DMS153 treated with DMSO at 0.1 percent for 48 hours (cell line): ENCODE data around the gene MRPS31.
A peak's percentile ranks its signal among the peaks of the same experiment; 100 is the strongest.
"Not testable (repeated sequence)": the region's sequence is repeated elsewhere in the genome, so short reads cannot be mapped to it uniquely, and the experiment has no call there.

Experiments
- DNase-seq: peaks from one replicate; lab custom pipeline; 2025; ENCODE audit not compliant: unreplicated experiment; lab: John Stamatoyannopoulos, UW

Gene MRPS31

DNA sequence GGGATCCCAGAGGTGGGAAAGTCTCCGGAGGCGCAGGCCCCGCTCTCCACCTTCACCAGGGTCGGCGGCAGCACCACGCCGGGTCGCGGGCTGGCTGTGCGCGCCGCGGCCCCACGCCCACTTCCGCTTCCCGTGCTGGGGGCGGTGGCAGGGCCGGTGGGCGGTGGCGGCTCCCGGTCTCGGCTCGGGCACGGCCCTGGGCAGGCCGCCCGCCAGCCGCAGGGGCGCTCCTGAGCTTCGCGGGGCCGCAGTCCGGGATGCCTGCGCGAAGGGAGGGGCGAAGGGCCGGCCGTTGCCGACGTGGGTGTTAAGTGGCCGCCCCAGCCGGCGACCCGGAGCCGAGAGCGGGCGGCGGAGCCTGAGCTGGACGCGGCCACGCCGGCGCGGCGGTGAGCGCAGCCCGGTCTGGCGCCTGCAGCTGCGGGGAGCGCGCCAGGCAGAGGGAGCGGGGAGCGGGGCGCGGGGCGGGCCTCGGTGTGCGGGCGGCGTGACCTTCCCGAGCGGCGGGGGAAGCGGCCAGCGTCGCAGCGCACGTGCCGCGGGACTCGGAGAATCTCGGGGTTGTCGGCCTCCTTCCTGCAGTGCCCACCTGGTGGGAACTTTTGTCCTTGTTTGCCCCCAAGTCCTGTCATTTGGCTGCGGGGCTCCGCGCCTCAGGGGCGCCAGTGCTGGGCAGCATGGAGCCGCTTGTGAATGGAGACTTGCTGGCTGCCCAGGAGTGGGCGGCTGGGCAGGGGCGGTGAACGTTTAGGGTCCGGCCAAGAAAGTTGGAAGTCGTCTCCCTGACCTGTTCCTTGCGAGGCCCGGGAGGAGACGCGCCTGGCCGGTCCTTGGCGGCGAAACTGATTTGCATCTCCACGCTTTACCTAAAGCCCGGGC, 18.5 kb upstream of the MRPS31 start, which contains the start of gene SLC25A15:
SLC25A15 (plus strand) TSS at position 337 of the 879 bp plus-strand sequence. CDS start 3,616 bp downstream, outside the sequence.
- DNase-seq: peak; percentile 78

DNA sequence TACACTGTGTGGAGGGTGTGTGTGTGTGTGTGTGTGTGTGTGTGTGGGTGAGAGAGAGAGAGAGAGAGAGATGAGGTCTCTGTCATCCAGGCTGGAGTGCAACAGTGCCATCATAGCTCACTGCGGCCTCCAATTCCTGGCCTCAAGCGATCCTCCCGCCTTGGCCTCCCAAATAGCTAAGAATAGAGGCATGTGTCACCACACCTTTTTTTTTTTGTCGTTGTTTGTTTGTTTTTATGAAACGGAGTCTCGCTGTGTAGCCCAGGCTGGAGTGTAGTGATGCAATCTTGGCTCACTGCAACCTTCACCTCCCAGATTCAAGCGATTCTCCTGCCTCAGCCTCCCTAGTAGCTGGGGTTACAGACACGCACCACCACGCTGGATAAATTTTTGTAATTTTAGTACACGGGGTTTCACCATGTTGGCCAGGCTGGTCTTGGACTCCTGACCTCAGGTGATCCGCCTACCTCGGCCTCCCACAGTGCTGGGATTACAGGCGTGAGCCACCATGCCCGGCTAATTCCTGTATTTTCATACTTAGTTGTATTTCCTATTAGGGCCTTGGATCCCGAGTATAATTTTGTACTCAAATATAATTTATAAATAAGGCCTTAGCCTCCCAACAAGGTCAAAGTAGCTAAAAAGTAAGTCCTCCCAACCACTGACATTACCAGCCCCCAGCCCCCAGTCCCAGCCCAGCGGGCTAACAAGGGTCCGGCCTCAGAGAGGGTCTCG, 17.7 kb upstream of the MRPS31 start:
- DNase-seq: not testable (repeated sequence)

DNA sequence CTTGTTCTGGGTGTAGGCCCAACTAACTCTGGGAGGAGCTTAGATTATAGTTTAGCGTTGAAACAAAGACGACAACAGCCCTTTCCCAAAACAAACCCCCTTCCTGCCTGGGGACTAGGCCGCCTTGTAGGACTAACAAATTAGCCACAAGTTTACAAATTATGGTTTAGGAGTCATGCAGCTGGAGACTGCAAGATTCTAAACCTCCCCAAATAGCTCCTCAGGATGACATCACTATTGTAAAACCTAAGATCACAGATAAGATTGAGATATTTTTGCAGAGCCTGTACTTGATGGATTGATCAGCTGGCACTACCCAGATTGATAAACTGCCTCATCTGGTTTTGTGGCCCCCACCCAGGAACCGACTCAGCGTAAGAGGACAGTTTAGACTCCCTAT, 16.1 kb upstream of the MRPS31 start:
- DNase-seq: no peak

DNA sequence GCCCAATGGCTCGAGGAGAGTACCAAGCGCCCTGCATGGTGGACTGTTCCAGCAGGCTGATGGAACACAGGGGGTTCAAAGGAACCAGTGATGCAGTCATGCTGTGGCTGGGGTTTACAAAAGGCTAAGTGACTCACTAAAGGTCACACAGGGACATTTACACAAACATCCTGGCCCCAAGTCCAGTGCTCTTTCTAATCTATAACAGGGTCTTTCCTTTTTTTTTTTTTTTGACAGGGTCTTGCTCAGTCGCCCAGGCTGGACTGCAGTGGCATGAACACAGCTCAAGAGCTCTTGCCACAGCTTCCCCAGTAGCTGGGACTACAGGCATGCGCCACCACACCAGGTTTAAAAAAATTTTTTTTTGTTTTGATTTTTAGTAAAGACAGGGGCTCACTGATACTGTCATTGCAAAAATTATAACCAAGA, 15.6 kb upstream of the MRPS31 start:
- DNase-seq: no peak

DNA sequence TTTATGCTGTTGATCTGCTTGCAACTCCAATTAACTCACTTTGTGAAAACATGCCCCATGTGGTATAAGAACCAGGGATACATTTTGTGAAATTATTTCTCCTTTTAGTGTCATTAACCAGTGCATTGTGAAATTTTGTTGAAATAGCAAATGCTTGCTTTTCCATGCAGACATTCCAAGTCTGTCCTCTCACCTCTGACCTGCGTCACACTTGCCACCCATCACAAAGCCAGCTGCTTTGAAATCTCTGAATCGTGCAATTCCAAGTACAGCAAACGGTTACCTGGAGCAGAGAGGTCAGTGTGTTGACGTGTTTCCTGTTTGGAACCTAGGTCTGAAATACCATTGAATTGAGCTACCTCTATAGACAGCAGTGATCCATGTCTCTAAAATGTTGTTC, 13.6 kb upstream of the MRPS31 start:
- no peak for DNase-seq

DNA sequence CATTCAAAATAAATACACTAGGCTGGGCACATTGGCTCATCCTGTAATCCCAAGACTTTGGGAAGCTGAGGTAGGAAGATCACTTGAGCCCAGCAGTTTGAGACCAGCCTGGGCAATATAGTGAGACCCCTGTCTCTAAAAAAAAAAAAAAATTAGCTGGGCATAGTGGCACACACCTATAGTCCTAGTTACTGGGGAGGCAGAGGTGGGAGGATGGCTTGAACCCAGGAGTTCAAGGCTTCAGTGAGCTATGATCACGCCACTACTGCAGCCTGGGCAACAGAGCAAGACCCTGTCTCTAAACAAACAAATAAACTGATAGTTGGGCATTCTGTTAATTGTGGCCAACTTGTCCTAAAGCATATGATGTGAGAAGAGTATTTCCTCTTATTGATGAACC, 12.0 kb upstream of the MRPS31 start:
- not testable (repeated sequence) for DNase-seq

DNA sequence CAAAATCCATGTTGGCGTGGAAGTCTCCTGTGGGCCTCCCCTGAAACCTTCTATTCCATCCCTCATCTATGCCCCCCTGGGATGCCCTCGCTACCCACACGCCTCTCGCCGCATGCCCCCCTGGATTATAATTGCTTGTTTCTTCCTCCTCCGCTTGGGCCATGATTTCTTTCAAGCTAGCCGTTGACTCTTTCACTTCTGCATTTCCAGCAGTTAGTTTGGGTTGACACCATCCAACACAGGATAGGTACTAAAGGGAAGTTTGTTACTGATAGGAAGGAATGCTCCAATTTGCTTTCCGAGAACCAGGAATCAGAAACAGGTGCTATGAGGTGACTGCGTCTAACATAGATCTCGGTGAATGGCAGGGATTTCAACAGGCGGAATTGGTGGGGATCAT, 10.7 kb upstream of the MRPS31 start:
- DNase-seq: no peak

DNA sequence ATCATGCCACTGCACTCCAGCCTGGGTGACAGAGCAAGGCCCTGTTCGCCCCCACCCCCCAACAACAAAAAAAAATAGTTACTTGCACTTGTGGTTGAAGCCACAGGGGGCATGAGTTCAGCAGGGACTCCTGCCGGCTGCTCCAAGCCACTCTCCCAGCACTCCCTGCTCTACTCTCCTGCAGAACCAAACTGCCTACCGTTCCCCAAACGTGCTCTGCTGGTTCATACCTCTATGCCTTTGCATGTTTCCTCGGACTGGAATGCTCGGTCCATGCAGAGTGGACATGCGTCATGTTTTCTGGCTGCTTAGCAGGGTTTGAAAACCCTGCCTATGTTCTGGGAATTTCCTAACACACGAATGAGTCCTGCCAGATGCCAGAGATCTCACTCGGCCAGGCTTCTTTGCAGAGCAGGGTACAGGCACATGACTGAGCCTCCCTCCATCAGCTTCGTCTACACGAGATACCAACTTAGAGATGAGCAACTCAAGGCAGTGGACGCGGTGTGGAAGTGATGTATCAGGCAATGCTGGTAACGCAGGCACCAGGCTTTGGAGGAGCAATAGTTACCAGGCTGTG, 9.9 kb upstream of the MRPS31 start:
- no peak for DNase-seq

DNA sequence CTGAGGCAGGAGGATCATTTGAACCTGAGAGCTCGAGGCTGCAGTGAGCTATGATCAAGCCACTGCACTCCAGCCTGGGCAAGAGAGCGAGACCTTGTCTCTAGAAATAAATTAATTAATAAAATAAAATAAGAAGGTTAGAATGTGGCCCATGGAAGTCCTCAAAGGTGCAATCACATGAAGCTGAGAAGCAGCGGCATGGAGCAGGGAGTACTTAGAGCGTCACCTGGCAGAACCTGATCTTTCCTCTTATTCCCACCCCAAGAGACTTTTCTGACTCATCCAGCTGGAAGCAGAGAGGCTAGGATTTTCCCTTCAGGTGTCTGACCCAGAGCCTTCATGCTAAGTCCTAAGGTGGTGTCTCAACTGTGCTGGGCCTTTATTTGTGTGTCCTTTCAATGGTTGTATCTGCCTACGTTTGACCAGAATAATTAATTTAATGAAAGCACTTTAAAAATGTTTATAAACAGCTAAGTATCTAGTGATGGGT, 8.9 kb upstream of the MRPS31 start:
- no peak for DNase-seq

DNA sequence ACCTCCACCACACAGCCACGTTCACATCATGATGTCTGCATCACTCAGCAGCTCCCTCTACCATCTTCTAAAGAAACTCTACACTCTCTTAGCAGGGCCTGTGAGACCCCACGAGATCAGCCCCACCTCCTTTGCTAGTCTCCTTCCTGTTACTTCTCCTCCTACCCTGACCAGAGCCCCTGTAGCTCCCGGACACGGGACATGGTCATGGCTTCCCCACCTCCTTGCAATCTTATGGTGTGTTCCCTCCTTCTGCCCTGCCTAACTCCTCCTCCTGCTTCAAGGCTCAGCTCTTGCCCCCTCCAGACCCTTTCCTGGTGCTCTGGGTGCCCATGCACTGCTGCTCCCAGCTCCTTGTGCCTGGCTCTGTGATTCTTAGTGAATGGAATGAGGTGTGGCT, 8.1 kb upstream of the MRPS31 start:
- no peak for DNase-seq

DNA sequence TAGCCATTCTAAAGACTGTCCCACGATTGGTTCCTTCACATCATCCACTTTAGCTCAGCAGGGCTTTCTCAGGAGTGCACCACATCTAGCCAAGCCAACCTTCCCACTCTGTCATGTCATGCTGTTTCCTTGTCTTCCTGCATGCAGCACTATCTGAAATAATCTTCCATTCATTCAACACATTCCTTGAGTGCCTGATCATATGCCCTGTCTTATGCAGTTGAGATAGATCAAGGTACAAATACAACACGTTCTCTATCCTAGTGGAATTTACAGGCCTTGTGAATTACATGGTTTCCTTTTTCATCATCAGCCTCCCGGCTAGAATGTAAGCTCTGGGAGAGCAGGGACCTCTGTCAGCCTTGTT, 6.8 kb upstream of the MRPS31 start:
- no peak for DNase-seq

DNA sequence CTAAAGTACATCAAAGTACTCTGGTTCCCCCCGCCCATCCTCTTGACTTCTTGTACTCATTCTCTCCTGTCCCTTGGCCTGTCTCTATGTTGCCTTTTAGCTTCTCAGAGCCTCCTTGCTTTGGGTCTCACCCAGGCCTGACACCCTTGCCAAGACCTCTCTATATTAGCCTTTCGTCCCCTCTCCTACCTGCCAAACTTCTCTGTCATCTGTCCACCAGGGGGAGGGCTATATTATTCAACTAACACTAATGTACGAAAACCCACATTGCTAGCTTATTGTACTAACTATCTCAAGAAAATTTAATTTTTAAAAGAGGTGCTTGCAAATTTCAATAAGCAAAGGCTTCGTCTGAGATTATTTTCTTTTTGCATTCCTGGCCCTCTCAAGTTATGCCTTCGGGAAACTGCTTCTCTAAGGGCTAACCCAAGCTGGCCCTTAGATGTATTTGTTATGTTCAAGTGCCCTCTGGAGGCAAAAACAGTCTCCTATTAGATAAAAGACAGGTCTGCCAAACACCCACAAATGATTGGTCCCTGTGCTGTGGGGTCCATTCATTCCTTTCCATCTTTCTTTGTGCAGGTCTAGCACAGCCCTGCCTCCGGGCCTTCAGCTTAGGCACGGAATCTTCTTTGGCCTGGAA, 6.3 kb upstream of the MRPS31 start:
- peak; percentile 57 for DNase-seq

DNA sequence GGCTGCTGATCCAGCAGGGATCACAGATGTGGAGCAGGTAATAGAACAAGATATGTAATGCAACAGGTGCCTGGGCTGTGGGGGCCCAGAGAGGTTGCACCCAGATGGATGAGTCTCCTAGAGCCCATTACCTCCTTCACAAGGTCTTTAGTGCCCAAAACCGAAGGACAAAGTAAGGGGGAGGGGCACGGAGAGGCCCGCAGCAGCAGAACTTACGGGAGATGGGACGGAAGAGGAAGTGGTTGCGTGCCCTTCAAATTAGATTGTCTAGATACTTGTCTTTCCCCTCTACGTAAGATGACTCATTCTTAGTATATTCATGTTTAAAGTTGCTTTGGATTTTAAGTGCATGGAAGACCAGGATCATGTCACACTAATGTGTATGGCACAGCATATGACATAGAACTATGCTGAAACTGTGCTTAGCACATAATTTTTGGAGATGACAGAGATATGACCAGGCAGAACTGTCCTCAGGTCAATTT, 5.7 kb upstream of the MRPS31 start:
- no peak for DNase-seq

DNA sequence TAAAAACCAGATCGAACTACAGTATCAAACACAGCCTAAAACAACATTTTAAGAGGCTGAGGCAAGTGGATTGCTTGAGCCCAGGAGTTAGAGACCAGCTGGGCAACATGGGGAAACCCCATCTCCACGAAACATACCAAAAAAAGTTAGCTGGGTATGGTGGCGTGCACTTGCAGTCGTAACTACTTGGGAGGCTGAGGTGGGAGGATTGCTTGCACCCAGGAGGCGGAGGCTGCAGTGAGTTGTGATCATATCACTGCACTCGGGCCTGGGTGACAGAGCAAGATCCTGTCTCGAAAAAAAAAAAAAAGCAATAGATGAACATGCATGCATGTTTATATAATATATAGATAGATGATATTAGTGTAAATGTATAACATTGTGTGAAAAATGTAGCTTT, 5.2 kb upstream of the MRPS31 start:
- DNase-seq: no peak

DNA sequence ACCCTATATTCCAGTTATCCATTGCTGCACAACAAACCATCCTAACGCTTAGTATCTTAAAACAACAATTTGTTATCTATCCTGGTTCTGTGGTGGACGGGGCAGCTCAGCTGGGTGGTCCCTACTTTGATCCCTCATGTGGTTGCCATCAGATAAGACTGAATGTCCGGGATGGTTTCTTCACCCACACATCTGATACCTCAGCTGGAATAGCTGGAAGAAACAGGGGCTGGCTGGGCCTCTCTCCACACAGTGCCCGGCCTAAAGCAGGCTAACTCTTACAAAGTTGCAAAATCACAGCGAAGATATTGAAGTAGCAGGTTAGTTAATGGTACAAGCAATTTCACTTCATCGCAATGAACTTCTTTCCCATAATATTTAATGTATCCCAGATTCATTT, 3.7 kb upstream of the MRPS31 start:
- no peak for DNase-seq

DNA sequence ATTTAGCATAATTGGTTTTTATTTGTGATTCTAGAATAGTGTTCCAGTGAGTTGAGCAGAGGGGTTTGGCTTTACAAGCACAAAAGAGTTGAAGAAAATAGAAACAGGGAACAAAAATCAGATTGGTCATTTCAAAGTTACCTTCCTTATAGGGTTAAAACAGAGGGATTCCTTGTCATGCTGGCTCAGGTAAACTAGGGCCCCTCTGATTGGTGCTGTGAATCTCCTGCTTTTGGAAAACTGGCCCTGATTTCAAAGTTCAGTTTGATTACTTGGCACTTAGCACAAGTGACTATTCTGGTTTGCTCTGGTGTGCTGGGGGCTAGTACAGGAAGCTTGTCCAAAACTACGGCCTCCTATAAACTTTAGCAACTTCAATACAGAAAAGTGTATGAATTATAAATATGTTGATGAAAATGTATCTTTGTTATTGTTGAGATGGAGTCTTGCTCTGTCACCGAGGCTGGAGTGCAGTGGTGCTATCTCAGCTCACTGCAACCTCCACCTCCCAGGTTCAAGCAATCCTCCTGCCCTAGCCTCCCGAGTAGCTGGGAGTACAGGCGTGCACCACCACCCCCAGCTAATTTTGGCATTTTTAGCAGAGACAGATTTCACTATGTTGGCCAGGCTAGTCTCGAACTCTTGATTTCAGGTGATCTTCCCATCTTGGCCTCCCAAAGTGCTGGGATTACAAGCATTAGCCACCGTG, 1.9 kb upstream of the MRPS31 start:
- DNase-seq: no peak

DNA sequence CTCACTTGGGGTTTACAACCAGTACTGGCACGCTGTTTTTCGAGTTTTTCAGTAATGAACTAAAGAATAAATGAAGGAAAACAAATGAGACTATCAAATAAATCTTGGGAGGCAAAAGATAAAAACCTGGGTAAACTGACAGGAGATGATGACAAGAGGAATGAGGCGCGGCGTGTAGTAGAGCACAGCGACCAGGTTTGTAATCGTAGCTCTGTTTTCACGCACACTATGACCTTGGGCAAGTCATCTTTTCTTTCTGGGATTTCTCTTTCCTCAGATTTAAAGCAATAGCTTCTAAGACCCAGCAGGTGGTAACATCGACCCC, 419 bp downstream of the MRPS31 start:
- no peak for DNase-seq

DNA sequence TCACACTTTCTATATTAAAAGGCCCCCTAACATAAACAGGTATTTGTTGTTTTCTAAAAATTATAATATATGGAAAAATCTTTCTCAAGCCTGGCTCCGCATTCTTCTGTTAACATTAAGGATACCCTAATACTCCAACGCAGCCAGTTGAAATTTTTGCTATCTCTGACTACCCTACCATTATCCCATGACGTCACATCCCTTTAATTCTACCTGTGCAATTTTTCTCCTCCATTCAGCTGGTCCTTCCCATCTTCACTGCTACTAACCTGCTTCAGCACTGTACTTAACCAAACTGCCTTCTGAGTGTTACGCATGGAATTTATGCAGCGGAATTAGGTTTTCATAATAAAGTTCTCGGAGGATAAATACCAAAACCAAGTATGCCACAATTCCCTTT, 1.0 kb downstream of the MRPS31 start:
- no peak for DNase-seq

DNA sequence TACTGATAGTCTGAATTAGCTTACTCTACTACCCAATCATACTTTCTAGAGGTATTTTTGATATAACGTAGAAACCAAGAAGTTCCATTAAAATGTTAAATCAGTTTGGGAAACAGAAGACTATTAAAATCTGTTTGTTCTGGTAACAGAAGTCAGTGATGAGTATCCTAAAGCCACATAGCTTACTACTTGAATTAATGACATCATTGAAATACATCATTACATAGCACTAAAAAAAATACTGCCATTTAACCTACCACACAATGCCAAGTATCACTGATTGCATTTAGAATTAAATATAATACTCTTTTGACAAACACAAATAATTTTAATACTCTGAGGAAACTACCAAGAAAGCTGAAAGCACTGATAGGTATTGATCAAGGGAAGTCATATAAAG, 5.4 kb downstream of the MRPS31 start:
- DNase-seq: no peak

DNA sequence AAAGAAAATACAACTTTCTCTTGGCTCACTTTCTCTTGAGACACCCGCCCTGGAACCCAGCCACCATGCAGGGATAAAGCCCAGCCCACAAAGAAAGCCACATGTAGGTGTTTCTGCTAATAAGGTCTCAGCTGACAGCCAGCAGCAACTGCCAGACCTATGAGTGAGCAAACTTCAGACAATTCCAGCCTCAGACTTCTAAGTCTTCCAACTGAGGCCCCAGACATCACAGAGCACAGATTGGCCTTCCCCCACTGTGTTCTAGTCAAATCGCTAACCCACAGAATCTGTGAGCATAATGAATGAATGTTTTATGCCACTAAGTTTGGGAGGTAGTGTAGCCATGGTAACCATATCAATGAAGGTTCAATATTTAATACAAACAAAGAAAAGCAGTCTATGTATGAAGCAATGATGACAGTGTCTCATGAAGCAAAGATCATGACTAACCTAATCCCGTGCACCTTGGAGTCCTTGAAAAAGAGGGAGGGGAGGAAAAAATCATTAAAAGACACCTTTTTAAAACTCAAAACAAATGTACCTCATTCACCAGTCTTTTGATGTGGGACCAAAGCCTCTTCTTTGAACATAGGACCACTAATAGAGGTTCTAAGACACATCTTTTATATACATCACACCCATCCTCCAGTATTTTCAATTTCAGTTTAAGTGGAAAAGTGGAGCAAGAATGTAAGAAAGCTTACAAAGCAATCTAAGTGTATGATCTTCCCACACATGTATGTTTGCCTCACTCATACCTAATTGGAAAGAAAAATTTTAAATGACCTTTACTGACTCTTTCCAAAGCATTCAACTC, 6.2 kb downstream of the MRPS31 start:
- DNase-seq: no peak
